Ovary (tissue), 3 donors: ENCODE data around the gene HIPK2.

Source experiments
- EP300 ChIP-seq: sonication (generic); formaldehyde crosslinking; IDR thresholded peaks from one replicate; pipeline ENCODE4 v1.6.1; 2017; ENCODE audit warnings: antibody characterized with exemption
- POLR2A ChIP-seq: fragments of 450-650 bp; IDR thresholded peaks from one replicate; pipeline ENCODE4 v1.6.1; 2017; ENCODE audit warnings: antibody characterized with exemption, mild to moderate bottlenecking, moderate library complexity
- TF ChIP-seq, protein P1 (sequence below), 3 donors: fragments of 450-650 bp in 2 of 3; fragments of 200-600 bp in 1 of 3; IDR thresholded peaks; one replicate each; pipeline versions ENCODE4 v1.5.1 to v1.8.0; 2016 to 2022; ENCODE audit warnings: antibody characterized with exemption in 3 of 3, mild to moderate bottlenecking in 1 of 3
- donor health status: DM: no; HTN: no; CAD: no.

DNA sequence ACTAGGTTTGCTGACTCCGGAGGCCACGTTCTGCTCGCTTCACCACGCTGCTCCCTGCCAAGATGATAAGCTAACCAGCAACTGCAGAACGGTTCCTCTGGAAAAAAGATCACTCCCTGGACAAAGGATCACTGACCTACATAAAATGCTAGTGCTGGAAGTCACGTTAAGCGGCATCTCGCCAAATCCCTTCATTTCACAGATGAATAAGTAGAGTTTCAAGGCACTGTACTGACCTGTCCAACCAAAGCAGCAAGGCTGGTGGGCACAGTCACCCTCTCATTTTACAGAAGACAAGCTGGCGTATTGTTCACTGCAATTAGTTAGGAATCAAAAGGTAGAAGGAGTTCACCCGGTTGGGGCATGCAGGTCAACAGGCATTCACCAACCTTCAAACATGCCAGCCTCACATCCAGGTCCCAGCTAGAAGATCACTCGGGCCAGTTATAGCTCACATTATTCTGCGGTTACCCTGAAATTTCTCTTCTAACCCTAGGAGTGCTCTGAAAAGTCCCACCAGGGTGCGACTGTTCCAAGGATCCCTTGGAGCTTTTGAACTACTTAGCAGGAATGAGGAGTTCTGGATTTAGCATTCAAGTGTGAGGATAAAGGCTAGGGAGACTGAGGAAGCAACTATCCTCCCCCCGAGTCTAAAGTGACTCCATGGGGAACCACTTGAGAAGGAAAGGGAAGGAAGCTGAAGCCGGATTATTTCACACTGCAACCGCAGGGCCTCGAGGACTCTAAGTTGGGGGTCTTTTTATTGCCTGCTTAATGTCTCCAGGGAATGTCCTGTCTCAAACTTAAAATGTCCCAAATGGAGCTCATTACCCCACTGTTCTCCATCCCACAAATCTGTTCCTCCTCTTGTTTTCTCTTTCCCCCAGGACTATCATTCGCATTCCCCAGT lies 32.8 kb downstream of the HIPK2 start:
- TF ChIP-seq, protein P1, sequence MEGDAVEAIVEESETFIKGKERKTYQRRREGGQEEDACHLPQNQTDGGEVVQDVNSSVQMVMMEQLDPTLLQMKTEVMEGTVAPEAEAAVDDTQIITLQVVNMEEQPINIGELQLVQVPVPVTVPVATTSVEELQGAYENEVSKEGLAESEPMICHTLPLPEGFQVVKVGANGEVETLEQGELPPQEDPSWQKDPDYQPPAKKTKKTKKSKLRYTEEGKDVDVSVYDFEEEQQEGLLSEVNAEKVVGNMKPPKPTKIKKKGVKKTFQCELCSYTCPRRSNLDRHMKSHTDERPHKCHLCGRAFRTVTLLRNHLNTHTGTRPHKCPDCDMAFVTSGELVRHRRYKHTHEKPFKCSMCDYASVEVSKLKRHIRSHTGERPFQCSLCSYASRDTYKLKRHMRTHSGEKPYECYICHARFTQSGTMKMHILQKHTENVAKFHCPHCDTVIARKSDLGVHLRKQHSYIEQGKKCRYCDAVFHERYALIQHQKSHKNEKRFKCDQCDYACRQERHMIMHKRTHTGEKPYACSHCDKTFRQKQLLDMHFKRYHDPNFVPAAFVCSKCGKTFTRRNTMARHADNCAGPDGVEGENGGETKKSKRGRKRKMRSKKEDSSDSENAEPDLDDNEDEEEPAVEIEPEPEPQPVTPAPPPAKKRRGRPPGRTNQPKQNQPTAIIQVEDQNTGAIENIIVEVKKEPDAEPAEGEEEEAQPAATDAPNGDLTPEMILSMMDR (IDR thresholded peaks at IDR 0.05), result no peak
- TF ChIP-seq POLR2A (no peak), EP300 (no peak)
